ENCODE data around the gene GNL3L. TPM values are rescaled to one million over a fixed set of nuclear protein-coding genes. Genes with fewer than 3 reads are reported as not detected.
A peak's percentile ranks its signal among the peaks of the same experiment; 100 is the strongest.

GNL3L gene
- total RNA-seq (2016; rRNA removed; fragmentation: Illumina TruSeq; extraction: Trizol) (32.6 and 51.2 TPM in 2 replicates), polyA plus RNA-seq (2011; rRNA removed) (12.1 and 12.9 TPM in 2 replicates), polyA minus RNA-seq (2011; rRNA and poly(A)+ RNA removed; ENCODE audit: low replicate concordance) (25.2 and 124 TPM in 2 replicates), Bru-seq, nascent RNA (percentile 74 among the genes with signal in this experiment), BruChase-seq, experiment 1, labeled RNA remaining after a 6-hour chase (percentile 81 among the genes with signal in this experiment), BruChase-seq, experiment 2, labeled RNA remaining after a 2-hour chase (percentile 80 among the genes with signal in this experiment)
- 2.0 and 2.2 TPM in 2 replicates for total RNA-seq (2016; cell fraction: cytosol; rRNA removed; fragmentation: Illumina TruSeq; extraction: Trizol; ENCODE audit: low read depth)
- total RNA-seq (2016; cell fraction: insoluble cytoplasmic fraction; rRNA removed; fragmentation: Illumina TruSeq; extraction: Trizol) = 31.0 and 49.0 TPM in 2 replicates
- total RNA-seq (2016; cell fraction: membrane; rRNA removed; fragmentation: Illumina TruSeq; extraction: Trizol) = 8.2 and 8.6 TPM in 2 replicates
- total RNA-seq (2016; cell fraction: nucleus; rRNA removed; fragmentation: Illumina TruSeq; extraction: Trizol) = 26.1 and 26.6 TPM in 2 replicates
- polyA plus RNA-seq (2011; cell fraction: cytosol; rRNA removed) = 9.7 and 10.5 TPM in 2 replicates
- 13.3 and 14.3 TPM in 2 replicates for polyA plus RNA-seq (2011; cell fraction: nucleus; rRNA removed)
- polyA plus RNA-seq (2012) = 6.7 and 7.4 TPM in 2 replicates
- polyA plus RNA-seq (2016; cell fraction: cytosol; fragmentation: Illumina TruSeq; extraction: Trizol; ENCODE audit: low read depth) = 0.36 and 0.58 TPM in 2 replicates
- polyA plus RNA-seq (2016; cell fraction: insoluble cytoplasmic fraction; fragmentation: Illumina TruSeq; extraction: Trizol; ENCODE audit: low read depth) = 11.9 TPM in 2 replicates
- 1.0 and 1.4 TPM in 2 replicates for polyA plus RNA-seq (2016; cell fraction: membrane; fragmentation: Illumina TruSeq; extraction: Trizol; ENCODE audit: low read depth)
- 12.6 and 14.2 TPM in 2 replicates for polyA plus RNA-seq (2016; cell fraction: nucleus; fragmentation: Illumina TruSeq; extraction: Trizol; ENCODE audit: insufficient read depth, low read depth)
- polyA minus RNA-seq (2011; cell fraction: cytosol; rRNA and poly(A)+ RNA removed) = 17.9 and 21.2 TPM in 2 replicates
- polyA minus RNA-seq (2011; cell fraction: nucleus; rRNA and poly(A)+ RNA removed) = 23.6 and 25.4 TPM in 2 replicates
- long read RNA-seq, experiment 1, partial matches to known transcripts = 1 of 4 reads
- long read RNA-seq, experiment 1, other reads (novel, unspliced or antisense) = 1 of 4 reads
- long read RNA-seq, experiment 2, partial matches to known transcripts = 0 of 1 reads
- long read RNA-seq, experiment 2, other reads (novel, unspliced or antisense) = 1 of 1 reads

- DNase-seq (ENCODE audit: low spot score) = peak; percentile 70
- Histone ChIP-seq H3K27ac (ENCODE audit: extremely low read length, insufficient read depth, low read length) (peak within 1 kb of the TSS; percentile 79), H2AFZ (ENCODE audit: low read length) (peak within 1 kb of the TSS; percentile 78), H3K27me3 (ENCODE audit: control insufficient read depth in 1 of 2, insufficient read depth in 2 of 2, low read length in 2 of 2) (no peaks in the 10 kb centered on the region; a peak in 1 of 5 replicates), H3K4me3 (replicated peaks in 1 of 3; ENCODE audit: insufficient read depth in 1 of 3, low read depth in 2 of 3, low read length in 3 of 3) (peak within 1 kb of the TSS; percentile 68 to 84 (median 72)), H3K4me1 (ENCODE audit: insufficient read depth, low read length) (peaks cover 37% of the 10 kb centered on the region), H3K36me3 (replicated peaks in 1 of 2; ENCODE audit: control insufficient read depth in 1 of 2, insufficient read depth in 2 of 2, low read length in 2 of 2) (no peaks in the 10 kb centered on the region), H3K4me2 (ENCODE audit: low read depth, low read length) (peak within 1 kb of the TSS; percentile 79), H3K9ac (ENCODE audit: insufficient read depth, low read depth, low read length) (peak within 1 kb of the TSS; percentile 94), H3K9me3 (ENCODE audit: low read length) (no peaks in the 10 kb centered on the region), H4K20me1 (ENCODE audit: insufficient read depth, low read length) (no peaks in the 10 kb centered on the region), H3K79me2 (ENCODE audit: insufficient read depth, low read length) (peaks cover 33% of the 10 kb centered on the region)
- in situ Hi-C loops (cut with HindIII; ENCODE audit: extremely low pct_ligation_motif_present, low pct_unique_long_range_greater_than_20kb) = no loop called here
- peak; percentile 53 for FAIRE-seq
- intact Hi-C loops (cut with micrococcal nuclease; ENCODE audit: unreplicated experiment) = no loop called here
- ChIA-PET POLR2A (interaction anchor here (1.0 to 2.5 kb wide), 3 partner anchors 33 to 110 kb away, joined by 3 to 16 read pairs (median 7); partner anchors contain the start of gene TSR2), CTCF (ENCODE audit: low intra/inter-chr PET ratio, low total read pairs) (no interaction called here)
- peak; percentile 94 for ATAC-seq
- WGBS (ENCODE audit: low lambda C conversion rate) = 82% methylated on average over 5 of the region's 51 CpGs
- BruUV-seq (replicated peaks) = TSS peak; percentile 97
- TF ChIP-seq FOXC1 (CRISPR knock-in tag; IDR thresholded peaks at IDR 0.05; ENCODE audit: borderline replicate concordance) (no peak), PHF20 (CRISPR knock-in tag; IDR thresholded peaks at IDR 0.05) (peak; percentile 66), ASH2L (IDR thresholded peaks at IDR 0.05; ENCODE audit: insufficient read length, low read depth, low read length) (peak; percentile 24), ZNF644 (CRISPR knock-in tag; IDR thresholded peaks at IDR 0.05; ENCODE audit: low read depth) (0 out of 2 replicates have a peak, but pooled peaks have one; percentile 36), GLMP (CRISPR knock-in tag; IDR thresholded peaks at IDR 0.05; ENCODE audit: borderline replicate concordance) (no peak), YEATS4 (CRISPR knock-in tag; IDR thresholded peaks at IDR 0.05; ENCODE audit: borderline replicate concordance) (peak; percentile 68; the same call in 1 of the 2 replicates), ETV5 (CRISPR knock-in tag; IDR thresholded peaks at IDR 0.05; ENCODE audit: borderline replicate concordance) (peak; percentile 43; the same call in 1 of the 2 replicates), ZMYM4 (CRISPR knock-in tag; IDR thresholded peaks at IDR 0.05) (peak; percentile 43; the same call in 1 of the 2 replicates), ZNF687 (CRISPR knock-in tag; IDR thresholded peaks at IDR 0.05) (peak; percentile 78)
These were observed at the start of gene GNL3L for GRCh38 chrX:54529552-54530356. Gene GNL3L (plus strand): TSS chrX:54530219. CDS start chrX:54532567, 2,348 bp downstream.
